H1 (cell line): ENCODE results near the gene ATAD3A. TPM values are rescaled to one million over a fixed set of nuclear protein-coding genes. Genes with fewer than 3 reads are reported as not detected.

ENCODE experiments used
- BCL11A ChIP-seq, 2 experiments: IDR thresholded peaks; one replicate each; pipeline ENCODE4 v1.6.1; 2011; ENCODE audit warnings: low read depth in 2 of 2, low read length in 2 of 2, mild to moderate bottlenecking in 2 of 2
- BRCA1 ChIP-seq: IDR thresholded peaks from 2 replicates; pipeline ENCODE4 v1.6.1; 2012; ENCODE audit warnings: low read depth, low read length, improper control_type of control experiment
- POLR2A ChIP-seq, 2 experiments: IDR thresholded peaks; 1 replicate in 1 of 2; 2 replicates in 1 of 2; pipeline ENCODE4 v1.6.1; 2011; ENCODE audit warnings: low read depth in 2 of 2, low read length in 2 of 2, mild to moderate bottlenecking in 2 of 2; ENCODE audit errors: control extremely low read depth in 1 of 2
- SIN3A ChIP-seq, 2 experiments: IDR thresholded peaks in 1 of 2; conservative IDR thresholded peaks in 1 of 2; 2 replicates each; pipeline ENCODE4 v1.6.1; 2011 to 2012; ENCODE audit warnings: low read length in 2 of 2, improper control_type of control experiment in 1 of 2, low read depth in 1 of 2, mild to moderate bottlenecking in 1 of 2
- SRF ChIP-seq: IDR thresholded peaks from 2 replicates; pipeline ENCODE4 v1.6.1; 2011; ENCODE audit warnings: mild to moderate bottlenecking, low read depth, low read length, moderate library complexity
- TAF1 ChIP-seq: IDR thresholded peaks from 2 replicates; pipeline ENCODE4 v1.6.1; 2011; ENCODE audit warnings: mild to moderate bottlenecking, low read depth, low read length
- TEAD4 ChIP-seq: IDR thresholded peaks from 2 replicates; pipeline ENCODE4 v1.6.1; 2012; ENCODE audit warnings: low read depth, low read length, inconsistent platforms, mixed read lengths
- ZNF274 ChIP-seq: IDR thresholded peaks from 2 replicates; pipeline ENCODE4 v1.7.0; 2012; ENCODE audit warnings: low read length, borderline replicate concordance; ENCODE audit errors: extremely low read depth
- polyA plus RNA-seq, 7 experiments: library from polyadenylated mRNA; depleted of rRNA in 3 of 7; stranded (reverse) in 5 of 7; unstranded in 2 of 7; fragments of >200 nt in 5 of 7; fragments of 200-250 nt in 2 of 7; gene quantifications; 1 replicate in 5 of 7; 2 replicates in 1 of 7; 4 replicates in 1 of 7; pipeline versions ENCODE4 v1.2.1 to v1.2.3, GENCODE V29; 2011 to 2013; ENCODE audit warnings: missing spikeins in 2 of 7, mixed read lengths in 2 of 7
- total RNA-seq: library from RNA; stranded (reverse); fragmentation: NEBNext Ultra II Directional; extraction: Animal tissue kit (Norgen Biotek cat#: 25700); gene quantifications from 2 replicates; pipeline ENCODE4 v1.2.1, GENCODE V29; 2021
- TF ChIP-seq, protein P1 (sequence below): fragments of 300-600 bp; sonication (generic); IDR thresholded peaks from 2 replicates; pipeline ENCODE4 v1.7.1; 2012; ENCODE audit warnings: low read length, moderate library complexity, mild to moderate bottlenecking, inconsistent platforms; ENCODE audit not compliant: insufficient replicate concordance

The ATAD3A gene
- total and polyA plus RNA-seq, 2 of the 8 experiments (the other 6 are each of a cell fraction or from before 2014, with no cell fraction given) = 28.3 to 64.7 TPM

DNA sequence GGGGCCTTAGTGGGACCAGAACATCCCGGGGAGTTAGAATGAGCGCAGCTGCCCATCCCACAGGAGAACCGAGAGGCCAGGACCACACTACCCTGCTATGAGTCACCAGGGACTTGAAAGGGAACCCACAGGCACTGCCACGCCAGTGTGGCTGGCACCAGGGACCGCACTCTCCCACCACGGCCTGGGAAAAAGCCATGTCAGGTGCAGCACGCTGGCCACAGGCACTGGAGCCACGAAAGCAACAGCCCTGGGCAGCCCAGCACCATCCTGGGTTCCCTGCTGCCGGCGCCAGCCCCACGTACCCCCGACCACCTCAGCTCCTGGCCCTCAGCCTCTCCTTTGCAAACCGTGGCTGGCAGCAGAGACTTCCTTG, 42.6 kb downstream of the ATAD3A start (continued):
- TF ChIP-seq, protein P1, sequence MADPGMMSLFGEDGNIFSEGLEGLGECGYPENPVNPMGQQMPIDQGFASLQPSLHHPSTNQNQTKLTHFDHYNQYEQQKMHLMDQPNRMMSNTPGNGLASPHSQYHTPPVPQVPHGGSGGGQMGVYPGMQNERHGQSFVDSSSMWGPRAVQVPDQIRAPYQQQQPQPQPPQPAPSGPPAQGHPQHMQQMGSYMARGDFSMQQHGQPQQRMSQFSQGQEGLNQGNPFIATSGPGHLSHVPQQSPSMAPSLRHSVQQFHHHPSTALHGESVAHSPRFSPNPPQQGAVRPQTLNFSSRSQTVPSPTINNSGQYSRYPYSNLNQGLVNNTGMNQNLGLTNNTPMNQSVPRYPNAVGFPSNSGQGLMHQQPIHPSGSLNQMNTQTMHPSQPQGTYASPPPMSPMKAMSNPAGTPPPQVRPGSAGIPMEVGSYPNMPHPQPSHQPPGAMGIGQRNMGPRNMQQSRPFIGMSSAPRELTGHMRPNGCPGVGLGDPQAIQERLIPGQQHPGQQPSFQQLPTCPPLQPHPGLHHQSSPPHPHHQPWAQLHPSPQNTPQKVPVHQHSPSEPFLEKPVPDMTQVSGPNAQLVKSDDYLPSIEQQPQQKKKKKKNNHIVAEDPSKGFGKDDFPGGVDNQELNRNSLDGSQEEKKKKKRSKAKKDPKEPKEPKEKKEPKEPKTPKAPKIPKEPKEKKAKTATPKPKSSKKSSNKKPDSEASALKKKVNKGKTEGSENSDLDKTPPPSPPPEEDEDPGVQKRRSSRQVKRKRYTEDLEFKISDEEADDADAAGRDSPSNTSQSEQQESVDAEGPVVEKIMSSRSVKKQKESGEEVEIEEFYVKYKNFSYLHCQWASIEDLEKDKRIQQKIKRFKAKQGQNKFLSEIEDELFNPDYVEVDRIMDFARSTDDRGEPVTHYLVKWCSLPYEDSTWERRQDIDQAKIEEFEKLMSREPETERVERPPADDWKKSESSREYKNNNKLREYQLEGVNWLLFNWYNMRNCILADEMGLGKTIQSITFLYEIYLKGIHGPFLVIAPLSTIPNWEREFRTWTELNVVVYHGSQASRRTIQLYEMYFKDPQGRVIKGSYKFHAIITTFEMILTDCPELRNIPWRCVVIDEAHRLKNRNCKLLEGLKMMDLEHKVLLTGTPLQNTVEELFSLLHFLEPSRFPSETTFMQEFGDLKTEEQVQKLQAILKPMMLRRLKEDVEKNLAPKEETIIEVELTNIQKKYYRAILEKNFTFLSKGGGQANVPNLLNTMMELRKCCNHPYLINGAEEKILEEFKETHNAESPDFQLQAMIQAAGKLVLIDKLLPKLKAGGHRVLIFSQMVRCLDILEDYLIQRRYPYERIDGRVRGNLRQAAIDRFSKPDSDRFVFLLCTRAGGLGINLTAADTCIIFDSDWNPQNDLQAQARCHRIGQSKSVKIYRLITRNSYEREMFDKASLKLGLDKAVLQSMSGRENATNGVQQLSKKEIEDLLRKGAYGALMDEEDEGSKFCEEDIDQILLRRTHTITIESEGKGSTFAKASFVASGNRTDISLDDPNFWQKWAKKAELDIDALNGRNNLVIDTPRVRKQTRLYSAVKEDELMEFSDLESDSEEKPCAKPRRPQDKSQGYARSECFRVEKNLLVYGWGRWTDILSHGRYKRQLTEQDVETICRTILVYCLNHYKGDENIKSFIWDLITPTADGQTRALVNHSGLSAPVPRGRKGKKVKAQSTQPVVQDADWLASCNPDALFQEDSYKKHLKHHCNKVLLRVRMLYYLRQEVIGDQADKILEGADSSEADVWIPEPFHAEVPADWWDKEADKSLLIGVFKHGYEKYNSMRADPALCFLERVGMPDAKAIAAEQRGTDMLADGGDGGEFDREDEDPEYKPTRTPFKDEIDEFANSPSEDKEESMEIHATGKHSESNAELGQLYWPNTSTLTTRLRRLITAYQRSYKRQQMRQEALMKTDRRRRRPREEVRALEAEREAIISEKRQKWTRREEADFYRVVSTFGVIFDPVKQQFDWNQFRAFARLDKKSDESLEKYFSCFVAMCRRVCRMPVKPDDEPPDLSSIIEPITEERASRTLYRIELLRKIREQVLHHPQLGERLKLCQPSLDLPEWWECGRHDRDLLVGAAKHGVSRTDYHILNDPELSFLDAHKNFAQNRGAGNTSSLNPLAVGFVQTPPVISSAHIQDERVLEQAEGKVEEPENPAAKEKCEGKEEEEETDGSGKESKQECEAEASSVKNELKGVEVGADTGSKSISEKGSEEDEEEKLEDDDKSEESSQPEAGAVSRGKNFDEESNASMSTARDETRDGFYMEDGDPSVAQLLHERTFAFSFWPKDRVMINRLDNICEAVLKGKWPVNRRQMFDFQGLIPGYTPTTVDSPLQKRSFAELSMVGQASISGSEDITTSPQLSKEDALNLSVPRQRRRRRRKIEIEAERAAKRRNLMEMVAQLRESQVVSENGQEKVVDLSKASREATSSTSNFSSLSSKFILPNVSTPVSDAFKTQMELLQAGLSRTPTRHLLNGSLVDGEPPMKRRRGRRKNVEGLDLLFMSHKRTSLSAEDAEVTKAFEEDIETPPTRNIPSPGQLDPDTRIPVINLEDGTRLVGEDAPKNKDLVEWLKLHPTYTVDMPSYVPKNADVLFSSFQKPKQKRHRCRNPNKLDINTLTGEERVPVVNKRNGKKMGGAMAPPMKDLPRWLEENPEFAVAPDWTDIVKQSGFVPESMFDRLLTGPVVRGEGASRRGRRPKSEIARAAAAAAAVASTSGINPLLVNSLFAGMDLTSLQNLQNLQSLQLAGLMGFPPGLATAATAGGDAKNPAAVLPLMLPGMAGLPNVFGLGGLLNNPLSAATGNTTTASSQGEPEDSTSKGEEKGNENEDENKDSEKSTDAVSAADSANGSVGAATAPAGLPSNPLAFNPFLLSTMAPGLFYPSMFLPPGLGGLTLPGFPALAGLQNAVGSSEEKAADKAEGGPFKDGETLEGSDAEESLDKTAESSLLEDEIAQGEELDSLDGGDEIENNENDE = no peak
- TF ChIP-seq TEAD4 = no peak
- TF ChIP-seq POLR2A (IDR thresholded peaks at IDR 0.05; ENCODE audit: control extremely low read depth in 1 of 2, low read depth in 2 of 2, low read length in 2 of 2) = no peak; a peak in 1 of 3 replicates
- no peak for TF ChIP-seq SIN3A (conservative IDR thresholded peaks at IDR 0.05 in 1 of 2, IDR thresholded peaks at IDR 0.05 in 1 of 2; ENCODE audit: low read depth in 1 of 2, low read length in 2 of 2)
- TF ChIP-seq BRCA1 = no peak
- no peak for TF ChIP-seq ZNF274
- TF ChIP-seq BCL11A (IDR thresholded peaks at IDR 0.05; ENCODE audit: low read depth in 2 of 2, low read length in 2 of 2) = no peak
- TF ChIP-seq SRF = no peak
- no peak for TF ChIP-seq TAF1
